Measurements from ENCODE around the gene DNAI1.

DNAI1 gene

GRCh38 chr9:34540827-34541226 lies 82.2 kb downstream of the DNAI1 start:
- peak; percentile 47 for DNase-seq (ENCODE audit: low read depth)
- no peak overlapping the region for H3K4me3 ChIP-seq (ENCODE audit: low read length)
- TF ChIP-seq CTCF (conservative IDR thresholded peaks at IDR 0.05; ENCODE audit: low read length), result no peak

- DNase-seq (ENCODE audit: low read depth), result no peak
Measured at GRCh38 chr9:34541540-34541939, 82.9 kb downstream of the DNAI1 start.

GRCh38 chr9:34544035-34544434 lies 85.4 kb downstream of the DNAI1 start:
- TF ChIP-seq CTCF (conservative IDR thresholded peaks at IDR 0.05; ENCODE audit: low read length), result no peak

More at GRCh38 chr9:34541540-34541939, 82.9 kb downstream of the DNAI1 start:
- H3K4me3 ChIP-seq (ENCODE audit: low read length), result no peak overlapping the region
- no peak for TF ChIP-seq CTCF (conservative IDR thresholded peaks at IDR 0.05; ENCODE audit: low read length)

GRCh38 chr9:34545497-34545896 lies 86.9 kb downstream of the DNAI1 start:
- no peak for DNase-seq (ENCODE audit: low read depth)
- H3K4me3 ChIP-seq (ENCODE audit: low read length), result no peak overlapping the region
- no peak for TF ChIP-seq CTCF (conservative IDR thresholded peaks at IDR 0.05; ENCODE audit: low read length)

More at GRCh38 chr9:34544035-34544434, 85.4 kb downstream of the DNAI1 start:
- H3K4me3 ChIP-seq (ENCODE audit: low read length), result no peak overlapping the region
- no peak for DNase-seq (ENCODE audit: low read depth)

DNA sequence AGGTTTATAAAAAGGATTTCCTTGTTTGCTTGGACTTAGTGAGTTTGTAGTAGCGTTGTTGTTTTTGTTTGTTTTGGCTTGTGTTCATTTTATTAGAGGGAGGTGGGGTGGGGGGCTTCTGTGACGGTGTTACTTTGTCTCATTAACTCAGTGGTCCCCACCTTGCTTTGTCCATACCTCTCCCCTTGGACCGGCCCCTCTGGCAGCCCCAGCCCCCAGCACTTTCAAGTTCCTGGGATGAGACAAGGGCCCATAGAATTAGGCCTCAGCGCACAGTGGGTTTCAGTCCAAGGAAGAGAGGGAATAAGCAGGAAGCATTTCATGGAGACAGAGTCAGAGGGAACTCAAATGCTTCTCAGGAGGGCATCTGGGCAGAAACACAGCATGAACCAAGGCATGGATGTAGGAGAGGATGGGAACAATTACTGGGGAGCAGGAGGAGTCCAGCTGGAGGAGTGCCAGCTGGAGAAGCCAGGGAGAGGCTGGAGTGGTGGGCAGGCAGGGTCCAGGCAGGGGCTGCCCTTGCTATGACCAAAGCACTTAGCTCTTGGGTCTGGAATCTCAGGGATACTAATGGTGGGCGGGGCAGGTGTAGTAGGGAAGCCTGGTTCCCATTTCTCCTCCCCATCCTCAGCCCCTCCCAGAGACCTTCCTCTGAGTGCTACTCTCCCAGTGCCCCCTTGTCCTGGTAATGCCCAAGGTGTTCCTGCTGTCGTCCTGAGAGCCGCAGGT lies 87.7 kb downstream of the DNAI1 start:
- no peak for DNase-seq (ENCODE audit: low read depth)
- no peak for TF ChIP-seq CTCF (conservative IDR thresholded peaks at IDR 0.05; ENCODE audit: low read length)
- no peak overlapping the region for H3K4me3 ChIP-seq (ENCODE audit: low read length)

GRCh38 chr9:34546834-34547827 lies 88.5 kb downstream of the DNAI1 start:
- peak; percentile 66 for DNase-seq (ENCODE audit: low read depth)
- peak; percentile 56 for TF ChIP-seq CTCF (conservative IDR thresholded peaks at IDR 0.05; ENCODE audit: low read length)
- no peak overlapping the region for H3K4me3 ChIP-seq (ENCODE audit: low read length)

Measured in AG10803 (cell line).